GM18861 (cell line): ENCODE results near the gene TMEM247.
"Not testable (repeated sequence)": the region's sequence is repeated elsewhere in the genome, so short reads cannot be mapped to it uniquely, and the experiment has no call there.

Experiments used
- ATAC-seq: cut with Tn5 transposase; IDR thresholded peaks from one replicate; pipeline ENCODE4 v1.9.1; 2021; ENCODE audit not compliant: unreplicated experiment

Gene TMEM247

DNA sequence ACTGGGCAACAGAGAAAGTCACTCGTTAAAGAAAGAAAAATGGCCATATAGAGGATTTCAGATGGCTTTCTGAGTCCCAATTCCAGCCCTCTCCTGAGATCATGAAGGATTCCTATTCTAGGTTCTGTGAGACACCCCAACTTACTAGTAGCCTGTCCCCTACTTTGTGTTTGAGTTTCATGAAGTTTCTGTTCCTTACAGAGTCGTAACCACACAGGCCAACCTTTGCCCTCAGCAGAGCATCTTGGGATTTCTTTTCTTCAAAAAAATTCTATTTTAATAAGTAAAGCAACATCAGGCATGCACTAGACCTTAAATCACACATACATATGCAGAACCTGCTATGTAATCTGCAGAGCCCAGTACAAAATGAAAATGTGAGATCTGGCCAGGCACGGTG, 30.4 kb downstream of the TMEM247 start:
- ATAC-seq, result no peak

DNA sequence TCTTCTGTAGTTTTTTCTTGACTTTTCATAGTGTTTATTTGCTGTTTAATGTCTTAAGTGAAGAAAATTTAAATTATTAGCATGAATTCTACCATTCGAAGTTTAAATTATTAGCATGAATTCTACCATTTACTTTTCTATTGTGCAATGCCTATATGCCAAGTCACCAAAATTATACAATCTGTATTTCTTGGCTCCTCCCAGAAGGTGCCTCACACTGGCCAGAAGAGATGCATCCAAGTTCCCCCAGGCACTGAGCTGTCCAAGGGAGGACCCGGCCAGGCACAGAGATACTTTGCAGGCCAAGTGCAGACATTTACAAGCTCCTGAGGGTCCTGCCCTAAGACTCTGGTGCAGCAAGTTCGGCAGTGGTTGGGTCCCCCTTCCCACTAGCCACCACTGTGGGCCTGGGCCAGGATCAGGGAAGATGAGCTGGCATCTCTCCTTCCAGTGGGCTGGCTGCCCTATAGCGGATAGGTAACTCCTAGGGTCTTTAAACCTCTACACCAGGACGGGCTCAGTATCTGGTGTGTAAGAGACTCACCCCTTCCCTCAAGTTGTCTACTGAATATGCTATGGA, 31.3 kb downstream of the TMEM247 start:
- ATAC-seq, result no peak

DNA sequence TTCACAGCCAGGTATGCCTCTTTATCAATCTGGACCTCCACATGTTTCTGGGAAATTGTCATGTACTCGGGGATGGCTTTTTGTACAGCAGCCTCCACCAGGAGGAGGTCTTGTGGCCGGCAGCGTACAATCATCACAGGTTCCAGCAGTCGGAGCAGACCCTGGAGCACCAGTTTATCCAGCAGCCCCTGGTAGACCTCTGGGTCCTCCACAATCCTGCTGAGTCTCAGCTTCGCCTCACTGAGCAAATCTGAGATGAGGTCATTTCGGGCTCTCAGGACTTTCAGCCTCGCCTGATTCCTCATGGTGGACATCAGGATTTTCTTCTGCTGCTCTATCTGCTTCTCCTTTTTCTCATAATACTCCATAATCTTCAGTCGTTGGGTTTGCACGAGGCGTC, 32.8 kb downstream of the TMEM247 start:
- ATAC-seq, result no peak

- no peak for ATAC-seq
Measured at GRCh38 chr2:46514738-46515137, 35.4 kb downstream of the TMEM247 start.

- no peak for ATAC-seq
Measured at GRCh38 chr2:46517485-46517884, 38.1 kb downstream of the TMEM247 start.

DNA sequence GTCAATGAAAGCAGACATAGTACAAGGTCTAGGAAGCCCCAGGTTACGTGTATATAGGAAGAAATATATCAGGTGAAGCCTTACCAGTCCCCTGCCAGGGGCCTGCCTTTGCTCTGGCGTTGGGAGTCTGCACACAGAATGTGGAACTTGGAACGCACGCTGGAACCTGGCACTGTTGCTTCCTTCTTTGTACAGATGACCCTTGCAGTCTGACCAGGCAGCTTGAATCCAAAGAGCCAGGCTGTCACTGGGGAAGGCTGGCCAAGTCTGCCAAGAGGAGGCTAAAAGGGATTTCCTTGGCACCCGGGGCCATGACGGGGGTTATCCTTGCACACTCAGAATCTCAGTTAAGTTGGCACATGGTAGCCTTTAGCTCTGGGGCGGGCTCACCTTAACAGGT, 39.5 kb downstream of the TMEM247 start:
- ATAC-seq, result no peak

DNA sequence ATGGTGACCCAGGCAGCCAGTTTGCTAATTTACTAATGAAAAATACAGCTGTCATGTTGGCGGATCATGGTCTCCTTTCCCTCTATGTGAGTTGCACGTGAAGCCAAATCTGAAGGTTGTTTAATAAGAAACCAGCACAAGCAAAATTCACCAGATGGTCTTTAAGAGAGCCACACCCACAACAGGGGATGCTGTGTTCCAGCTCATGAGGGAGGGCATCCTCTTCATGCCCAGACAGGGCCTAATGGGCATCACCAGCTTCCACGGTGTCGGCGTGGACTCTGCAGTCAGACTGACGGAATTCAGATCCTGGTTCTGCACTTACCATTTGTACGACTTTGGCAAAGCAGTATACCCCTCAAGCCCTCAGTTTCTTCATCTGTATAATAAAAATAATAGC, 39.9 kb downstream of the TMEM247 start:
- ATAC-seq, result no peak

DNA sequence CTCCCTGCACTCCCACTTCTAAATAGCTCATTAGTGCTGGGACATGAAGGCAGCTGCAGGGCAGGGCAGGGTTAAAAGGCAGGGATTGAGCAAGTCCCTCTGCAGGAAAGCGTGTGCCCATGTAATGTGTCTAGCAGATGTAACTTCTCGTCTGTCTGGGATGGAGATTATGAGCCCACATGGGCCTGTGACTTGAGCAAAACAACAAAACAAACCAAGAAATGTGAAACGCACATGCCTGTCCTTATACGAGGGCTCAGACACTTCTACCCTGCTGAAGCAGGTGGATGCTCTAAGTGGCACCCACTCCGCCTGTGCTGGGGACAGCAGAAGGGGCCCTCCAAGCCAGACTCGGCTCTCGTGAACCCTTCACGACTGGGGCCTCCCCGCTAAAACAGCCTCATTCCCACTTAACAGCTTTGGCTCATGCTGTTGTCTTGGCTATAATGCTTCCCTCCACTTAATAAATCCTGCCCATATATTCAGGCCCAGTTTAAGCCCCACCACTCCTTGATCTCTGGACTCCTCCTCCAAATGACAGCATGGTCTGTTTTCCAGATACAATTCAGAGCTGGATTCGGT, 40.9 kb downstream of the TMEM247 start:
- ATAC-seq, result no peak

GRCh38 chr2:46521215-46521683, 41.9 kb downstream of the TMEM247 start:
- ATAC-seq, result no peak

- not testable (repeated sequence) for ATAC-seq
Measured at GRCh38 chr2:46522385-46522784, 43.0 kb downstream of the TMEM247 start.

- no peak for ATAC-seq
Measured at GRCh38 chr2:46525522-46526155, 46.3 kb downstream of the TMEM247 start.

- no peak for ATAC-seq
Measured at GRCh38 chr2:46528880-46529279, 49.5 kb downstream of the TMEM247 start.

GRCh38 chr2:46530639-46531038, 51.3 kb downstream of the TMEM247 start:
- ATAC-seq, result no peak

DNA sequence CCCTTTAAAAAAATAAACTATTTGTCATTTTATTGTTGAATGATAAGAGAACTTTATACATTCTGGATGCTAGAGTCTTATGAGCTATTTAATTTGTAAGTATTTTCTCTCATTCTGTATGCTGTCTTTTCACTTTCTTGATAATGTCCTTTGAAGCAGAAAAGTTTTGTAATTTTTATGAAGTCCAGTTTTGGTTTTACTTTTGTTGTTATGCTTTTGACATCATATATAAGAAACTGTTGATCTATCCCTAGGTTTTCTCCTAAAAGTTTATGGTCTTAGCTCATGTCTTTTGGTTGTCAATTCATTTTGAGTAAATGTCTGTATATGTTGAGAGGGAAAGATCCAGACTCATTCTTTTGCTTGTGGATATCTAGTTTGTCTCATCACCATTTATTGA, 52.5 kb downstream of the TMEM247 start:
- no peak for ATAC-seq
